ENCODE results near the gene ADAMTS2. TPM values are rescaled to one million over a fixed set of nuclear protein-coding genes. Genes with fewer than 3 reads are reported as not detected.

The ADAMTS2 gene
- polyA plus RNA-seq, 6 donors from 2014 or later, result not detected

DNA sequence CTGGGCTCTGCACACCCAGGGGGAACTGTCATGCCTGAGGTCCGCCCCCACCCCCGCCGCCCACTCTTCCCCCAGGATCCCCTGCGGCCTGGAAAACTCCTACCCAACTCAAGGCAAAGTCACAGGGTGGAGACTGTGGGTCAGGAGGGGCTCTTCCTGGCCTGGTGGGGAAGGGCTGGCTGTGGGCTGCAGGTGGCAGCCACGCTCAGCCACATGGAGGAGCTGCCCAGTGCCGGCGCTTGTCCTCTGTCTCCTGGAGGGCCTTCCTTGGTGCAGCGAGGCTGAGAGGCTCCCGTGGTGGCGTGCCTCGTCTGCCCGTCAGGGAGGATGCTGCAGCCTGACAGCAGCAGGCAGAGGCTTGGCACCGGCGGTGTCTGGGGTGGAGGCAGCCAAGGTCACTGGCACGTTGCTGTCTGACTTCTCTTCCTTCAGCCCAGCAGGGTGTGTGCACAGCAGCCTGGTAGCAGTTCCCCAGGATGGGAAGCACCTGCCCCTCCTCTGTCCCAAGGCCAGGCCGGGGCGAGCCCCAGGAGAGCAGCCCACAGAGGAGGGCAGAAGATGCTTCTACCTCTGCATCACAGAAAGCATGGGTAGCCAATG is 78.1 kb downstream of the ADAMTS2 start:
- DNase-seq (no peak), ATAC-seq (ENCODE audit: low read depth in 2 of 2) (no peak)
- no peak overlapping the region for H3K4me3 Mint-ChIP-seq
- peaks cover 0 to 12% (median 5%) of the 10 kb centered on the region in 3 donors for H3K27me3 Mint-ChIP-seq
- no peak overlapping the region for H3K27ac Mint-ChIP-seq
- no peaks in the 10 kb centered on the region for H3K4me1 Mint-ChIP-seq
- H3K36me3 Mint-ChIP-seq, result no peaks in the 10 kb centered on the region
- peaks cover 0 to 2% (median 0%) of the 10 kb centered on the region in 7 donors for H3K9me3 Mint-ChIP-seq

DNA sequence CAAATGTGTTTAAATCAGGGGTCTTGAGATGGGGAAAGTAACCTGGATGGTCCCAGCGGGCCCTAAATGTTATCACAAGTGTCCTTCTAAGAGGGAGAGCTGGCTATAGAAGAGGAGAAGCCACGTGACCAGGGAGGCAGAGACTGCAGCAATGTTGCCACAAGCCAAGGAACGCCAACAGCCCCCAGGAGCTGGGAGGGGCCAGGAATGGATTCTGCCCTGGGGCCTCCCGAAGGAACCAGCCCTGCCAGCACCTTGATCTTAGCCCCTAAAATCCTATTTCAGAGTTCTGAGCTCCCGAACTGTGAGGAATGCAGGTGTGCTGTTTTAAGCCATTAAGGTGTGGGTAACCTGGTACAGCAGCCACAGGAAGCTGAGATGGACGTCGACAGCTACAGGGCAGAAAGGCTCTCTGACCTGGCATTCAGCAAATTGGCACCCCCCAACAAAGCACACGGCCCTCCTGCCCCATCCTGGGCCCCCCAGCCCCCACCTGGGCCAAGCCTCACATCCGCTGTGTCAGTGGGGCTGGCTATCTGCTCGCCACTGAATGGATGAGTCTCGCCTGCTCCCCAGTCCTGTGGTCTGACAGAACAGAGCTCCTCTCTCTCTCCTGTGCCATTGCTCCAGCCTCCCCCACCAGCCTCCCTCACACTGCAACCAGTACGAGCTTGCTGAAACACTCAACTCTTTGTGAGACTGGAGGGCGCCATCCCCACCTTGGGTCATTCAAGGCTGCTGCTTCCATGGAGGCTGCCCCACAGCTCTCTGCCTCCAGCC is 78.8 kb downstream of the ADAMTS2 start:
- H3K4me1 Mint-ChIP-seq, result no peaks in the 10 kb centered on the region
- no peak overlapping the region for H3K27ac Mint-ChIP-seq
- no peak for ATAC-seq (ENCODE audit: low read depth in 2 of 2)
- DNase-seq, result no peak
- H3K4me3 Mint-ChIP-seq, result no peak overlapping the region
- H3K36me3 Mint-ChIP-seq, result no peaks in the 10 kb centered on the region
- peaks cover 0 to 12% (median 5%) of the 10 kb centered on the region in 3 donors for H3K27me3 Mint-ChIP-seq
- peaks cover 0 to 3% (median 0%) of the 10 kb centered on the region in 7 donors for H3K9me3 Mint-ChIP-seq

DNA sequence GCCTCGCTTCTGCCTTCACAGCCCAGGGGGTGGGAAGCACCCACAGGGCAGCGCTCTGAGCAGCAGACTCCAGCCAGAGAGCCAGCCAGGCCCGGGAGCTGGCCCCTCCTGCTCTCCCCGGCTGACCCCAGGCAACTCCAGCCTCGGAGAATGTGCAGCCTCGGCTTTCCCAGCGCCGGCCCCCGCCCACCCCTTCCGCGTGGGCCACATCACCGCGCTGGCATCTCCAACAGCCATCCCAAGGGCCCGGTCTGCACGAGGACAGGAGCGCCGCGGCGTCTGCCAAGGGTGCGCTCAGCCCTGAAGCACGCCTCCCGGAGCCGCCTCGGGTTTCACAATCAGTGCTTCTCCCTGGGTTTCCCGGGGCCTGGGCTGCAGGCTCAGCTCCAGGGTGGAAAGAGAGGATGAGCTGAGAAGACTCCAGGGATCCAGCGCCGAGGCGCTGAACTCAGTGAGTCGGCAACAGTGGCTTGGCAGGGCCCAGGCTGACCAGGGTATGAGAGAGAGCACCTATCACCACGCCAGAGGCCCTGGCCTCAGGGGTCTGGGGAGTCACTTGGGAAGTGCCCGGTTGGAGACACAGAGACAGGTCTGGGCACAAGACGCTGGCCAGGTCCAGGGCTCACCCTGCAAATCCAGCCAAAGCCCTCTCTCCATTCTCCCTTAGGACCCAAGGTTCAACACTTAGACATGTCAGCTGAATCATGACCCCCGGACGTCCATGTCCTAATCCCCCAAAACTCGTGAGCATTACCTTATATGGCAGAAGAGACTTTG is 79.6 kb downstream of the ADAMTS2 start:
- no peak overlapping the region for H3K4me3 Mint-ChIP-seq
- no peak for ATAC-seq (ENCODE audit: low read depth in 2 of 2)

DNA sequence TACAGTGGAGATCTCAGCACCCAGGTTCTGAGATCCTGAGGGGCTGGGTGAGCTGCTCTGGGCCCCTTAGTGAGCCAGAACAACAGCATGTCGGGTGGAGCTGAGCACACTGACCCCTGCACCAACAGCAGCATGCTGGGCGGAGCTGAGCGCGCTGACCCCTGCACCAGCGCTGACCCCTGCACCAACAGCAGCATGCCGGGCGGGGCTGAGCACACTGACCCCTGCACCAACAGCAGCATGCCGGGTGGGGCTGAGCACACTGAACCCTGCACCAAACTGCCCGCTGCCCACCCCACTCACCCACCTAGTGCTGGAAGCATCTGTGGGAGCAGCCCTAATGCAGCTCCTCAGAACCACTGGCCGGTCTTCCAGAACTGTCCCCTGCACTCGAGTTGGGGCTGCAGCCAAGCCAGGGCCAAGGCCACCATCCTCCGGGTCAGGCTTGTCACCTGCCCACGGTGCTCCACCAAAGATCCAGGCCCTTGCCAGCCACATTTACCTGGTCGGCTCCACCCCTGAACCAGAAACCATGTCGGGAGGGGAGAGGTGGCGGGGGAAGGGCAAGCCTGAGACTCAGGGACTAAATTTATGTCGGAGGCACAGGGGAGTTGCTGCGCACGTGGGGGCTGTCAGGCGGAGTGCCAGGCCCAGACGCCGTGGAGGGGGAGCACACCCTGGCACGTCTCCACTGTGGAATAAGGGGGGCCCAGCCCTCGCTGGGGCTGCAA is 80.3 kb downstream of the ADAMTS2 start:
- Mint-ChIP-seq H3K36me3 (no peaks in the 10 kb centered on the region), H3K27me3 (peaks cover 0 to 9% (median 5%) of the 10 kb centered on the region in 3 donors), H3K9me3 (peaks cover 0 to 3% (median 0%) of the 10 kb centered on the region in 7 donors), H3K4me3 (no peak overlapping the region), H3K4me1 (no peaks in the 10 kb centered on the region), H3K27ac (no peak overlapping the region)
- ATAC-seq (ENCODE audit: low read depth in 2 of 2) (no peak), DNase-seq (no peak)

More for the DNA sequence above, 79.6 kb downstream of the ADAMTS2 start:
- Mint-ChIP-seq H3K36me3 (no peaks in the 10 kb centered on the region), H3K4me1 (no peaks in the 10 kb centered on the region), H3K27ac (no peak overlapping the region), H3K27me3 (peaks cover 0 to 12% (median 5%) of the 10 kb centered on the region in 3 donors), H3K9me3 (peaks cover 0 to 3% (median 0%) of the 10 kb centered on the region in 7 donors)
- no peak for DNase-seq

DNA sequence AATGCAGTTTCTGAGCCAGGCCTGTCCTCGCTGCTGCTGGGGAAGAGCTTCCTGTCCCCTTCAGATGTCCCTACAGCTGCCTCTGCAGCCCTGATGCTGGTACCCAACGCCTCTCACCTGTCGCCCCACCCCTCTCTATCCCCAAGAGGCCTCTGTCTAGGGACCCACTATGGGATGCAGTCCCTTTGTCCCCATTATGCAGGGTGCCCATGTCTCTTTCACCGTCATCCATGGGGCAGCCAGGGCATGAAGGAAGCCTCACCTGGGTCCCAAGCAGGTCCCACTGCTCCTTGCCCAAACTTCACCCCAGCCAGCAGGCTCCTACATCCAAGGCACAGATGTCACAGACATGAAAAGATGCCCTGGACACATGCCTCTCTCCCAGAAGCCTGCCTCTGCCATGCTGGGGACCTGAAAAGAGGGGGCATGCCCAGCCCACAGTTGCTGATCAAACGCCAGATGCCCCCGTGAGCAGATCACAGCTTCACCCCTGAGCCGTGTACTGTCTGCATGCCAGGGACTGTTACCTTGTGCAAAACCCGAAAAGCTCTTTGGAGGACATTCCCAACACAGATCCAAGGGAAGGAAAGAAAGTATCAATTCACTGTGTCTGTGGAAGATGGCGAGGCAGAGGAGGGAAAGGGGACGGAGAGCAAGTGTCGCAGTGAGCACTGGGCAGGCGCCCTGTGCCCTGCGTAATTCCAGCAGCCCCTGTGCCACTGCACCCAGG is 81.0 kb downstream of the ADAMTS2 start:
- Mint-ChIP-seq H3K4me3 (no peak overlapping the region), H3K27me3 (peaks cover 0 to 8% (median 5%) of the 10 kb centered on the region in 3 donors), H3K9me3 (peaks cover 0 to 3% (median 0%) of the 10 kb centered on the region in 7 donors), H3K27ac (no peak overlapping the region), H3K36me3 (no peaks in the 10 kb centered on the region), H3K4me1 (no peaks in the 10 kb centered on the region)
- DNase-seq (no peak), ATAC-seq (ENCODE audit: low read depth in 2 of 2) (no peak)

DNA sequence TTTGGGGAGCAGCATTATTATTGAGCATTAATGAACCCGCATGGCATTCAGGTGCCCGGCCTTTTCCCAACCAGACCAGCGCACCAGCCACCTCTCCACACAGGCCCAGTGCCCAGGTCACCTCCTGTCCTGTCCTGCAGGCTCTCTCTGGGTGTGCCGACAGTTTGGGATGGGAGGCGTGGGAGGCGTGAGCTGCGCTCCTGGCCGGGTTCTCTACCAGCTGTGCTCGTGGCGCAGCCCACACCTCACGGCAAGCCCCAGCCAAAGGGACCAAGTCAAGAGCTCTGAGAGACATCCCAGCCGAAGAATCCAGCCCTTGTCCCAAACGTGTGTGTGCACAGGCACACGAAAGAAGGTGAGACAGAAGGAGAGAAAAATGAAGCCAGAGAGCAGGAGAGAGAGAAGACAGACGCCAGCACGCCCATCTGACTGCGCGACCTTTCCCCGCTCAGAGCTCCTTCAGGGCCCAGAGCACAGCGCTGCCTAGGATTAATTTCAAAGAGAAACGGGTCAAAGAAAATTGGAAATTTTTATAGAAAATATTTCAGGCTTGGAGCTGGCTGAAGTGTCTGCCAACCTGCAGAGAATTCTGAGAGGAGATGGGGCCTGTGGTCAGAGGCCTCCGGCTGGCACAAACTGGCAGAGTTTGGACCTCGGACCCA is 81.7 kb downstream of the ADAMTS2 start:
- Mint-ChIP-seq H3K9me3 (peaks cover 0 to 3% (median 0%) of the 10 kb centered on the region in 7 donors), H3K27me3 (peaks cover 0 to 8% (median 5%) of the 10 kb centered on the region in 3 donors), H3K36me3 (no peaks in the 10 kb centered on the region), H3K4me3 (no peak overlapping the region), H3K27ac (no peak overlapping the region), H3K4me1 (no peaks in the 10 kb centered on the region)
- ATAC-seq (ENCODE audit: low read depth in 2 of 2), result no peak
- DNase-seq, result no peak

- no peak overlapping the region for H3K4me3 Mint-ChIP-seq
- H3K36me3 Mint-ChIP-seq, result no peaks in the 10 kb centered on the region
- DNase-seq (no peak), ATAC-seq (ENCODE audit: low read depth in 2 of 2) (no peak)
- peaks cover 0 to 3% (median 0%) of the 10 kb centered on the region in 7 donors for H3K9me3 Mint-ChIP-seq
- H3K4me1 Mint-ChIP-seq, result no peaks in the 10 kb centered on the region
- no peak overlapping the region for H3K27ac Mint-ChIP-seq
- peaks cover 0 to 8% (median 5%) of the 10 kb centered on the region in 3 donors for H3K27me3 Mint-ChIP-seq
Measured at GRCh38 chr5:179262126-179262920, 82.9 kb downstream of the ADAMTS2 start.

- DNase-seq (no peak), ATAC-seq (ENCODE audit: low read depth in 2 of 2) (no peak)
- H3K9me3 Mint-ChIP-seq, result peaks cover 0 to 3% (median 0%) of the 10 kb centered on the region in 7 donors
- H3K27ac Mint-ChIP-seq, result no peak overlapping the region
- H3K4me1 Mint-ChIP-seq, result no peaks in the 10 kb centered on the region
- no peaks in the 10 kb centered on the region for H3K36me3 Mint-ChIP-seq
- H3K4me3 Mint-ChIP-seq, result no peak overlapping the region
- H3K27me3 Mint-ChIP-seq, result peaks cover 0 to 8% (median 5%) of the 10 kb centered on the region in 3 donors
Measured at GRCh38 chr5:179261301-179262125, 83.7 kb downstream of the ADAMTS2 start.

GRCh38 chr5:179260324-179261070 is 84.8 kb downstream of the ADAMTS2 start:
- H3K27ac Mint-ChIP-seq, result no peak overlapping the region

DNA sequence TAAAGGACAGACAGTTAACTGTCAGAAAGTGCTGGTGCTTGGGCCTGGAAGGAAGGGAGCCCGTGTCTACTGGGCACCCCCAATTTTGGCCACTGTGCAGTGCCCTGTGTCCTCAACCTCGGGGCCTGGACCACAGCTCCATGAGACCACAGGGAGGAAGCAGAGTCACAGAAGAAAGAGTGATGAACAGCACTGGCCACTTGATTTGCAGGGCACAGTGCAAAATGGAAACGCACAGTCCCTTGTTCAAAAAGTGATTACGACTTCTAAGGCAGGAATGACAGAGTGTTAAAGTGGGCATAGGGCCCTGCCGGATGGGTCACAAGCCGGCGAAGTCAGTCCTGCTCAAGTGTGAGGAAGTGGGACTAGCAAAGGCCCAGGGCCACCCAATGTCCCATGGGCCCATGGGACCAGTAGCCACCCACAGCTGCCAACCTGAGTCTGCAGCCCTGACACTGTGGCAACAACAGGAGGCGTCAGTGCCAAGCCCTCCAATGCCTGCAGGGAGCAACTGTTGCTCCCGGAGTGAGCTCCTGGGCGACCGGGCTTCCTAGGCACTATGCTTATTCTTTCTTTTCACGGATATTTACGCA is 85.4 kb downstream of the ADAMTS2 start:
- DNase-seq (no peak), ATAC-seq (ENCODE audit: low read depth in 2 of 2) (no peak)
- Mint-ChIP-seq H3K9me3 (peaks cover 0 to 3% (median 0%) of the 10 kb centered on the region in 7 donors), H3K27me3 (peaks cover 0 to 10% (median 10%) of the 10 kb centered on the region in 3 donors), H3K27ac (no peak overlapping the region), H3K36me3 (no peaks in the 10 kb centered on the region), H3K4me1 (no peaks in the 10 kb centered on the region), H3K4me3 (no peak overlapping the region)

More at GRCh38 chr5:179260324-179261070, 84.8 kb downstream of the ADAMTS2 start:
- DNase-seq (no peak), ATAC-seq (ENCODE audit: low read depth in 2 of 2) (no peak)
- Mint-ChIP-seq H3K27me3 (peaks cover 0 to 6% (median 5%) of the 10 kb centered on the region in 3 donors), H3K4me3 (no peak overlapping the region), H3K9me3 (peaks cover 0 to 3% (median 0%) of the 10 kb centered on the region in 7 donors), H3K4me1 (no peaks in the 10 kb centered on the region), H3K36me3 (no peaks in the 10 kb centered on the region)

Data from naive B cell (primary cell).